Hippocampal formation (tissue), 2 donors: ENCODE data around the gene ENC1.
A peak's percentile ranks its signal among the peaks of the same experiment; 100 is the strongest.
"Not testable (repeated sequence)": the region's sequence is repeated elsewhere in the genome, so short reads cannot be mapped to it uniquely, and the experiment has no call there.

Experiments
- DNase-seq, 2 donors: peaks; one replicate each; lab custom pipeline; 2025; lab: John Stamatoyannopoulos, UW

Gene ENC1

GRCh38 chr5:74640450-74640953 lies at the start of gene ENC1:
TSS of gene ENC1 (minus strand) at chr5:74640728. CDS start at chr5:74636485, 4,243 bp downstream.
- DNase-seq = peak; percentile 79 to 83

- no peak for DNase-seq
These were observed 46.6 kb upstream of the ENC1 start for GRCh38 chr5:74686962-74687751.

GRCh38 chr5:74685979-74686631 lies 45.6 kb upstream of the ENC1 start:
- DNase-seq = no peak

- peak; percentile 36 to 79 for DNase-seq
These were observed 44.6 kb upstream of the ENC1 start, which contains the start of gene HEXB for GRCh38 chr5:74684900-74685851. TSS of gene HEXB (plus strand) at chr5:74685233. CDS start at chr5:74685261, 28 bp downstream.

GRCh38 chr5:74679966-74680365 lies 39.4 kb upstream of the ENC1 start:
- no peak for DNase-seq

GRCh38 chr5:74679300-74679699 lies 38.8 kb upstream of the ENC1 start:
- not testable (repeated sequence) for DNase-seq

GRCh38 chr5:74678123-74678522 lies 37.6 kb upstream of the ENC1 start:
- DNase-seq = not testable (repeated sequence)

- not testable (repeated sequence) for DNase-seq
These were observed 35.9 kb upstream of the ENC1 start for GRCh38 chr5:74676466-74676865.

- peak; percentile 33 to 80 for DNase-seq
These were observed 32.7 kb upstream of the ENC1 start for GRCh38 chr5:74673011-74673790.

- DNase-seq = no peak
These were observed 31.8 kb upstream of the ENC1 start for GRCh38 chr5:74672215-74672877.

GRCh38 chr5:74670396-74671038 lies 30.0 kb upstream of the ENC1 start:
- DNase-seq = no peak

- DNase-seq = no peak
These were observed 29.3 kb upstream of the ENC1 start for GRCh38 chr5:74669821-74670220.

- DNase-seq = no peak
These were observed 26.9 kb upstream of the ENC1 start for GRCh38 chr5:74667396-74667795.

GRCh38 chr5:74665816-74666215 lies 25.3 kb upstream of the ENC1 start:
- no peak for DNase-seq

GRCh38 chr5:74665273-74665672 lies 24.7 kb upstream of the ENC1 start:
- no peak for DNase-seq

- no peak for DNase-seq
These were observed 24.0 kb upstream of the ENC1 start for GRCh38 chr5:74664551-74664950.

- no peak for DNase-seq
These were observed 20.3 kb upstream of the ENC1 start for GRCh38 chr5:74660873-74661272.

- no peak for DNase-seq
These were observed 19.6 kb upstream of the ENC1 start for GRCh38 chr5:74660140-74660539.

GRCh38 chr5:74659172-74659571 lies 18.6 kb upstream of the ENC1 start:
- DNase-seq = no peak

- no peak for DNase-seq
These were observed 16.6 kb upstream of the ENC1 start for GRCh38 chr5:74657165-74657564.
